Forelimb muscle (tissue), 1 donor: ENCODE data around the gene ADH4. TPM values are rescaled to one million over a fixed set of nuclear protein-coding genes. Genes with fewer than 3 reads are reported as not detected.
"Not testable (repeated sequence)": the region's sequence is repeated elsewhere in the genome, so short reads cannot be mapped to it uniquely, and the experiment has no call there.

Experiments used
- DNase-seq: peaks from one replicate; pipeline ENCODE4 v3.0.0-alpha.2; 2013; ENCODE audit warnings: low read depth
- polyA plus RNA-seq: library from polyadenylated mRNA; unstranded; fragments of 120-200 nt; gene quantifications from one replicate; pipeline ENCODE4 v1.2.1, GENCODE V29; 2013; ENCODE audit not compliant: insufficient read length

ADH4 gene
- polyA plus RNA-seq, 1 donor = 0.24 TPM

- no peak for DNase-seq
Measured at GRCh38 chr4:99134586-99134985, 9.5 kb downstream of the ADH4 start.

- no peak for DNase-seq
Measured at GRCh38 chr4:99131378-99131777, 12.7 kb downstream of the ADH4 start.

DNA sequence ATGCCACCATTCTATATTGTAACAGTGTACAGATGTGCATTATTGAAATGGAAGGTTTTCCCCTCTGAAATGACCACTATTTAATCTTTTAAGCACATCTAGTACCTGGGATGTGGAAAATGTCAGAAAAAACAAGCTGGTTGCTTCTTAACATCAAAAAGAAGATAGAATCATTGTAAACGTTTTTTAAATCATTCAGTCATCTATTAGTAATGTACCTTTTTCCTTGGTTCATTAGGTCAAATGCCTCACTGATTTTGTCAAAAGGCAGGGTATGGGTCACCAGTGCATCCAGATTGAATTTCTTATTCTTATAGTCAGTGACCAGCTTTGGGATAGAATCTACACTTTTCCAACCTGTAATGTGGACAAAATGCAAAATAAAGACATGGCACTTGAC, 17.7 kb downstream of the ADH4 start:
- DNase-seq = no peak

GRCh38 chr4:99121008-99121407, 23.1 kb downstream of the ADH4 start:
- DNase-seq = no peak

- DNase-seq = no peak
Measured at GRCh38 chr4:99120501-99120900, 23.6 kb downstream of the ADH4 start.

DNA sequence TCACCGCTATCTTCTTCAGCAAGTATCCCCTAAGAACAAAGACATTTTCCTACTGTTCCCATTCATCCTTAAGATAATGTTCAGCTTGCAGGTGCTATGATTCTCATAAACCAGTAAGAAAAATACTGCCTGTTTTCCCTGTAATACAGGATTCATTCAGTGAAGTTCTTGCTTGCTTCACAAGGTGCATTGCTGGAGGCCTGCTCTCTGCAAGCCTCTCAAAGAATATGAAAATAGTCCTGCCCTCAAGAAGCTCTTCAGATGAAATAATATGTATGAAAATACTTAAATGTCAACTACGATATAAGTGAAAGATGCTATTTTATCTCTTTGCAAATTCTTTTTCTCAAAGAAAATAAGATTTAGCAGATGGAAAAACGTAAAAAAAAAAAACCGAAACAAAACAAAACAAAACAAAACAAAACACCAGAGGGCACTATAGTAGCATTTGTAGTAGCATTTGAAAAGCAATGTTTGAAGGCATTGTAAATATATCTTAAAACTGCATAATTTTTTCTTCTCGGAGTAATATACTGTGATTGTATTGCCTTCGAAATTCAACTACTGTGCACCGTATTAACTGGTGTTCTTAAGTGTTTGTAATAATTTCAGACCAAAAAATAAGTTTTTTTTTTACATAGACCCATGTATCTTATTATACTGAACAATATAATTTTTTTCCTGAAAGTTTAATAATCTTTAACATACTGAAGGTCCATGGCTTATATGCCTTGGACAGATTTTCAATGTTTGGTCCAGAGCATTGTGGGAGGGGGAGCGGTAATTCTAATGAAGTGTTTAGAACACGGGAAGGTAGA, 26.0 kb downstream of the ADH4 start:
- DNase-seq = peak; percentile 25

GRCh38 chr4:99117122-99117841, 26.8 kb downstream of the ADH4 start:
- DNase-seq = not testable (repeated sequence)

GRCh38 chr4:99109286-99109685, 34.8 kb downstream of the ADH4 start:
- not testable (repeated sequence) for DNase-seq

DNA sequence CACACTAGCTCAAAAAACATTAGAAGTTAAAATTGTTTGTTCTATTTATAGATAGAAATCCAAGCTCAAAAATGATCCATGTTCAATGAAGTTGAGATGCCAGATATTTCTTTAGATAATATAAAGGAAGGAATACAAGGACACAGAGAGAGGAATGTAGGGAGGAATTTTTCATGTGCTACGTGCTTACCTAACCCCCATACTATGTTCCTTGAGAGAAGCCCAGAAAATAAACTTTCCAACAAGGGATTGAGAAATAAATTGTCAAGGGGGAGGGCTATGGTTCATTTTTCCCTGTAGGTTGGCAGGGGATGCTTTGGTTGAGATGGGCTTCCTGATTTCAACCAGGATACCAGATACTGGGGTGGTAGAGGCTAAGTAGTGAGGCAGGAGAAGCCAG, 39.9 kb downstream of the ADH4 start:
- DNase-seq = no peak

DNA sequence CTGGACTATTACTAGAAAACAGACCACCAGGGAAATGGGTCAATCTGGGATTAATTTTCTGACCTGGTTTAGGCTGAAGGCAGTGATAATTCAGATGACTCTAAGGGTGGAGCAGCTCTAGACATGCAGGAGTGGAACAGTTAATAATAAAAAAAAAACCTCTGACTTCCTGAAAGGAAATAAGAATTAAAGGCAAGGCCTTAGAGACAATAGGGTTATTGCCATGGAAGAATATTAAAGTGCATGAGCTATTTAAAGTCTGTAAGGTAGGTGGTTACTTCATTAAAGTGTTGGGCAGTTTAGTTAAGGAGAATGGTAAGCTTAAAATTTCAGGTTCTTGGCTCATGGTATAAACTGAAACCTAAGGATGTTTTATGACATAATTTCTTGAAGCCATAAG, 40.9 kb downstream of the ADH4 start:
- no peak for DNase-seq

GRCh38 chr4:99102634-99103033, 41.5 kb downstream of the ADH4 start:
- no peak for DNase-seq

- no peak for DNase-seq
Measured at GRCh38 chr4:99100876-99101275, 43.2 kb downstream of the ADH4 start.

DNA sequence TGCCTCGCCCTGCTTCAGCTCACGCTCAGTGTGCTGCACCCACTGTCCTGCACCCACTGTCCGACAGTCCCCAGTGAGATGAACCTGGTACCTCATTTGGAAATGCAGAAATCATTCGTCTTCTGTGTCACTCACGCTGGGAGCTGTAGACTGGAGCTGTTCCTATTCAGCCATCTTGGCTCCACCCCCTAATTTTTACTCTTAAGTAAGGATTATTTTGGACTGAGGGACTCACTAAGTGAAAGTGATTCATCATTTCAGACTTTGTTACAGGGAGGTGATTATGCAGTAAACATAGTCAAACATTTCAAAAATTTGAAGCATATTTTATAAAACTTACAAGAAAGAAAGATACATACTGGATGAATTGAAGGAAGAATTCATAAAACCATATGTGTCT, 44.3 kb downstream of the ADH4 start:
- DNase-seq = not testable (repeated sequence)

DNA sequence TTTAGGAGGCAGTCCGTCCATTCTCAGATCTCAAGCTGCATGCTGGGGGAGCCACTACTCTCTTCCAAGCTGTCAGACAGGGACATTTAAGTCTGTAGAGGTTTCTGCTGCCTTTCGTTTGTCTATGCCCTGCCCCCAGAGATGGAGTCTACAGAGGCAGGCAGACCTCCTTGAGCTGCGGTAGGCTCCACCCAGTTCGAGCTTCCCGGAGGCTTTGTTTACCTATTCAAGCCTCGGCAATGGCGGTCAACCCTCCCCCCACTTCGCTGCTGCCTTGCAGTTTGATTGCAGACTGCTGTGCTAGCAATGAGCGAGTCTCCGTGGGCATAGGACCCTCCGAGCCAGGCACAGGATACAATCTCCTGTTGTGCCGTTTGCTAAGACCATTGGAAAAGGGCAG, 44.8 kb downstream of the ADH4 start:
- DNase-seq = no peak

DNA sequence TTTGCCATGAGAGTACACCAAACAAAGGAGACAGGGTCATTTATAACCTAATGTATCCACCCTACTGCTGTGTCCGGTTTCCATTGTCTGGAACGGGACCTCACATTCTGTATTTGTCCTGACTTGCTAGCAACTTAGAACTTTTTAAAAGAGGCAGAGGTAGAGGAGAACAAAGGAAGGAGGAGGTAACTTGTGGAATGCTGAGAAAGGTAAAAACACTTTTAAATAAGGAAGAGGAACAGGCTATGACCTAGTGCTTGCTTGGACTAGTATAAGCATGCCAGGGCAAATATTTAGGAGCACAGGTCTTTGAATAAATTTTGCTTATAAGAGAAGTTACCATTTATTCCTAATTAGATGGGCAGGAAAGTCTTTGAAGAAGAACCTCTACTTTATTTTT, 52.3 kb downstream of the ADH4 start:
- DNase-seq = not testable (repeated sequence)

- no peak for DNase-seq
Measured at GRCh38 chr4:99091216-99091575, 52.9 kb downstream of the ADH4 start.

- DNase-seq = peak; percentile 60
Measured at GRCh38 chr4:99090481-99091215, 53.4 kb downstream of the ADH4 start.

DNA sequence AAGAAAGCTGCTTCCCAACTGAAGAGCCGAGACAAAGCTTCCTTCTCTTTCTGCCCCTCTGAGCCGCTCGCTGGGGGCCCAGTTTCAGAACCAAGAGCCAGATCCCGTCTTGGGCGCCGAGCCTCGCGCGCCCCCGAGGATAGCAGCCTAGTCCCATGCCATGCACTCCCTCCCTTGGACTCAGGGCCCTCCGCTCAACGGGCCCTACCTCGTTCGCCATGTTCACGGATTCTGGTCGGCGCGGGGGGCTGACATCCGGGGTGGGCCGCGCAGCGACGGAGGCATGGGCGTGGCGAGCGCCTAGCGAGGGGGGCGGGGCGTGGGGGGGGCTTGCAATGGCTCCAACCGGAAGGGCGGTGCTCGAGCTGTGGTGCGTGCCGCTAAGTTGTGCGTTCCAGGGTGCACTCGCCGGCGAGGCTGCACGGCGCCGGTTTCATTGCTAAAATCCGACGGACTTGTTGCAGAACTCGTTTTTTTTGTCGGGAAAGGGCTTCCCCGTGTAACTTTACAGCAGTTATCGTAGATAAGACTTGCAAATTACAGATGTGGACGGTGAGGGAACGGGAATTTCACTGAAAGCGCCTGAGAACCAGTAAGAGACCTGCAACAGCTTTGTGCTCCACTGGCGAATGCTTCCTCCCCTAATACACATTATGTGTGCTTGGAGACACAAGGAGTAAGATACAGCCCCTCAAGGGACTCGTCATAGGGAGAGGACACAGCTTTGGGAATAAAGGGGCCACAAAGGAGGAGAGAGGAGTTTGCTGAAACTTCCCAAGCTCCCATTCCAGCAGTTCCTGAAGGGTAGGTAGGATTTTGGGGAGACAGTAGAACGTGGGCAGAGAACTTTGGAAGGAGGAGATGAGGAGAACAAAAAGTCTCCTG, 55.4 kb downstream of the ADH4 start, which contains the start of gene ADH5:
Gene ADH5 (minus strand): TSS at position 308 of the 885 bp plus-strand sequence. CDS start 88 bp downstream, at position 220.
- DNase-seq = peak; percentile 55

DNA sequence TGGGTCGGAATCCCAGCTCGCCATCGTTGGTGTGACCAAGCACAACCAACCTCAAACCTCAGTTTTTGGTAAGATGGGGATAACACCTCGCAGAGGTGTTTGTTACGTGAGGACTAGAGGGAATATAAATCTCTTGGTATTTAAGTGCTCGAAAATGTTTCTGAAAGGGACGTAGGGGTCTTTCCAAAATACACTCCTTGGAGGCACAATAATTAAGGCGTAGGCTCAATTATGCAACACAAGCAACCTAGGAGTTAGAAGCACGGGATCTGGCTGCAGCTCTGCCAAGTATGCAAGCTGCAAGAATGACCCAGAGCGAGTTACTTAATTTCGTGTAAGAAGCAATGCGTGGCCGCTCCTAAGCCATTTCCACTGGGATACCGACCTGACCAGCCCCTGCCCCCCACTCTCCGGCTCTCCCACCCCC, 56.1 kb downstream of the ADH4 start:
- peak; percentile 52 for DNase-seq

DNA sequence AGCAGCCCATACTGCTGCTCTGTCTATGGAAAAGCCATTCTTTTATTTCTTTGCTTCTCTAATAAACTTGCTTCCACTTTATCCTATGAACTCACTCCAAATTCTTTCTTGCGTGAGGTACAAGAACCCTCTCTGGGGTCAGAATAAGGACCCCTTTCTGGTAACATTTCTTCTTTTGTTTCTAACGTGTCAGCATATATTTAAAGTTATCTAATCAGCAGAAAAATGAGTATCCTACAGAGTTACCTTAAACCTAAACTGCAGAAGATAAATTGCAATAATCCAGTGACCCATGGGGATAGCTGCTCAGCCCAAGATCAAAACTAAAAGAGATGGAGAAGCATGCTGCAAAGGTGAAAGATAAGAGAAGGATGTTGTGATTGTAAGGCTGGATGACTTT, 59.5 kb downstream of the ADH4 start:
- DNase-seq = no peak

GRCh38 chr4:99082192-99082591, 61.9 kb downstream of the ADH4 start:
- no peak for DNase-seq
